ENCODE results near the gene GREB1. TPM values are rescaled to one million over a fixed set of nuclear protein-coding genes. Genes with fewer than 3 reads are reported as not detected.
A peak's percentile ranks its signal among the peaks of the same experiment; 100 is the strongest.

GREB1 gene
- total RNA-seq, 1 experiment from 2014 or later = 6.2 TPM

DNA sequence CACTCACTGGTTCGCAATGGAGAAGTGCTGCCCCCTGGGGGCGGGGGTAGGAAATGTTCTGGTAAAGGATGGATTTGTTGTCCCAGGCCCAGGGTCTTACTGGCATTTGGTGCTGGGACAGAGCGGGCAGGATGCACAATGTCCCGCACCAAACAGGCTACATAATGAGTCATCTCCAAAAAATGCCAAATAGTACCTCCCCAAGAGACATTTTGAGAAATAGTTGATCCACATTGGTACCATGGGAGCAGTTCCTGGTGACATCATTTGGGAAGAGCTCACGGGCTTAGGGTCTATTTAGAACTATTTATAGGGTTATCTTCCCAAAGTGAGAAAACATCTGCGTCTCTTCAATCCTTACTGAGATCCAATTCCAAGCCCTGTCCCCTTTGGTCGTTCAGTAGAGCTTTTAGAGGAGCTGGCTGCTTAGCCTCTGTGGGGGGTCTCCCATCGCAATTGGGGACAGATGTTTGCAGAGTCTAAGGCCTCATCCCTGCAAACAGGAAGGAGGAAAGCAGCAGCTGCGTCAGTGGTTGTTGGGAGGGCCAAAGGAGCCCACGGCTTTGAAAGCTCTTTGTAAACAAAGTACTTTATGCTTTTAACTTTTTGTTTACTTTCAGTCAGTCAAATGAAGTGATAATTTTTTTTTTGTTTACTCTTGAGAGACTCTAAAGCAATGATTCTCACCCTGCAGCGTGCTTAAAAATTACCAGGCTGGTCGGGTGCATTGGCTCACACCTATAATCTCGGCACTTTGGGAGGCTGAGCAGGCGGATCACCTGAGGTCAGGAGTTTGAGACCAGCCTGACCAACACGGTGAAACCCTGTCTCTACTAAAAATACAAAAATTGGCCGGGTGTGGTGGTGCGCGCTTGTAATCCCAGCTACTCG, 49.3 kb downstream of the GREB1 start:
- RAD21 ChIA-PET (ENCODE audit: low non-redundant PET in 1 of 2, low total read pairs in 2 of 2, uncharacterized antibody in 2 of 2, unreplicated experiment in 2 of 2) = interaction anchor here (1.0 to 3.3 kb wide), 4 partner anchors 105 to 450 kb away, joined by 6 to 17 read pairs (median 10); a partner anchor contains a TSS
- H3K9me3 ChIP-seq (ENCODE audit: control insufficient read depth in 1 of 2, insufficient read depth in 1 of 2, low read depth in 1 of 2, low read length in 2 of 2) = no peaks in the 10 kb centered on the region
- CTCF ChIA-PET = interaction anchor here (0.7 to 5.4 kb wide), 14 partner anchors 9 to 751 kb away, joined by 3 to 159 read pairs (median 4); a partner anchor contains a TSS
- no peak overlapping the region for H2AFZ ChIP-seq (ENCODE audit: low read depth, low read length, poor library complexity, severe bottlenecking)
- no peak overlapping the region for H3K27ac ChIP-seq (ENCODE audit: low read depth, low read length)
- no peaks in the 10 kb centered on the region for H3K36me3 ChIP-seq (ENCODE audit: control insufficient read depth in 1 of 2, insufficient read depth in 2 of 2, low read length in 2 of 2)
- DNase-seq (ENCODE audit: low read depth, low spot score) = peak; percentile 29
- TF ChIP-seq, protein P1, sequence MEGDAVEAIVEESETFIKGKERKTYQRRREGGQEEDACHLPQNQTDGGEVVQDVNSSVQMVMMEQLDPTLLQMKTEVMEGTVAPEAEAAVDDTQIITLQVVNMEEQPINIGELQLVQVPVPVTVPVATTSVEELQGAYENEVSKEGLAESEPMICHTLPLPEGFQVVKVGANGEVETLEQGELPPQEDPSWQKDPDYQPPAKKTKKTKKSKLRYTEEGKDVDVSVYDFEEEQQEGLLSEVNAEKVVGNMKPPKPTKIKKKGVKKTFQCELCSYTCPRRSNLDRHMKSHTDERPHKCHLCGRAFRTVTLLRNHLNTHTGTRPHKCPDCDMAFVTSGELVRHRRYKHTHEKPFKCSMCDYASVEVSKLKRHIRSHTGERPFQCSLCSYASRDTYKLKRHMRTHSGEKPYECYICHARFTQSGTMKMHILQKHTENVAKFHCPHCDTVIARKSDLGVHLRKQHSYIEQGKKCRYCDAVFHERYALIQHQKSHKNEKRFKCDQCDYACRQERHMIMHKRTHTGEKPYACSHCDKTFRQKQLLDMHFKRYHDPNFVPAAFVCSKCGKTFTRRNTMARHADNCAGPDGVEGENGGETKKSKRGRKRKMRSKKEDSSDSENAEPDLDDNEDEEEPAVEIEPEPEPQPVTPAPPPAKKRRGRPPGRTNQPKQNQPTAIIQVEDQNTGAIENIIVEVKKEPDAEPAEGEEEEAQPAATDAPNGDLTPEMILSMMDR (IDR thresholded peaks at IDR 0.05 in 2 of 3, conservative IDR thresholded peaks at IDR 0.05 in 1 of 3; ENCODE audit: borderline replicate concordance in 1 of 3, insufficient read depth in 1 of 3, low read depth in 2 of 3, low read length in 2 of 3) = peak; percentile 82 to 87 (median 86)
- TF ChIP-seq RAD21 (IDR thresholded peaks at IDR 0.05; ENCODE audit: low read depth) (peak; percentile 87), FOSL1 (IDR thresholded peaks at IDR 0.05; ENCODE audit: low read depth) (no peak)
- no peak overlapping the region for H3K4me3 ChIP-seq (replicated peaks in 1 of 2; ENCODE audit: low read depth in 1 of 2, low read length in 2 of 2)
- intact Hi-C loops (cut with micrococcal nuclease) = loop anchor here (5.0 kb wide), 3 partner anchors 99 to 751 kb away; no protein-coding TSS in a partner anchor
- H3K79me2 ChIP-seq (ENCODE audit: insufficient read depth, low read length) = no peaks in the 10 kb centered on the region
- no TSS peak for BruUV-seq (replicated peaks)
- POLR2A ChIA-PET = interaction anchor here (1.4 kb wide), 1 partner anchor 450 kb away, joined by 3 read pairs; a partner anchor contains a TSS
- H4K20me1 ChIP-seq (ENCODE audit: insufficient read depth) = no peaks in the 10 kb centered on the region
- H3K4me1 ChIP-seq (ENCODE audit: control insufficient read depth in 1 of 2, insufficient read depth in 2 of 2, low read length in 2 of 2) = peaks cover 4 to 21% of the 10 kb centered on the region in 2 experiments
- peak; percentile 74 for ATAC-seq
- H3K9ac ChIP-seq (ENCODE audit: low read length) = no peak overlapping the region
- H3K27me3 ChIP-seq (ENCODE audit: insufficient read depth, low read length) = no peaks in the 10 kb centered on the region
- H3K4me2 ChIP-seq (ENCODE audit: low read length) = no peak overlapping the region
- no peaks in the 10 kb centered on the region for H3K9me2 ChIP-seq (ENCODE audit: insufficient read depth)
